Activated T-helper 1 cell treated with anti-CD3 and anti-CD28 coated beads, Interleukin-12 subunit alpha, Interleukin-12 subunit beta, Interleukin-2, Interleukin-4 antibody, amounts not matched to agents 30 ng/mL and 10 ng/mL and 1 ng/mL, durations not matched to agents 14 hours and 24 hours and 36 hours (primary cell): ENCODE measurements around the gene TNS4. TPM values are rescaled to one million over a fixed set of nuclear protein-coding genes. Genes with fewer than 3 reads are reported as not detected.

Experiments
- DNase-seq: peaks from one replicate; pipeline ENCODE4 v3.0.0; 2021; ENCODE audit warnings: low spot score
- H3K27ac Mint-ChIP-seq: one replicate; pipeline ENCODE4 v1.8.0; 2021; ENCODE audit warnings: mild to moderate bottlenecking, mixed read lengths
- H3K27me3 Mint-ChIP-seq: one replicate; pipeline ENCODE4 v1.8.0; 2022; ENCODE audit warnings: mild to moderate bottlenecking, moderate library complexity, mixed read lengths; ENCODE audit not compliant: insufficient read depth
- H3K36me3 Mint-ChIP-seq: one replicate; pipeline ENCODE4 v1.8.0; 2021; ENCODE audit warnings: low read depth, mixed read lengths
- H3K4me1 Mint-ChIP-seq: one replicate; pipeline ENCODE4 v1.8.0; 2021; ENCODE audit warnings: low read depth, mixed read lengths
- H3K4me3 Mint-ChIP-seq: one replicate; pipeline ENCODE4 v1.8.0; 2021; ENCODE audit warnings: mild to moderate bottlenecking, moderate library complexity, mixed read lengths
- H3K9me3 Mint-ChIP-seq: one replicate; pipeline ENCODE4 v1.8.0; 2021; ENCODE audit warnings: mixed read lengths
- intact Hi-C: fragments of 100-400 bp; cut with micrococcal nuclease; formaldehyde crosslinking; loops from one replicate; pipeline ENCODE4 v1.15.1; 2024
- total RNA-seq: library from RNA; stranded (reverse); gene quantifications from 2 replicates; pipeline ENCODE4 v1.2.3, GENCODE V29; 2022

TNS4 gene
- total RNA-seq, 1 donor from 2014 or later, result 14.5 TPM

- H3K4me1 Mint-ChIP-seq, result peaks cover 22% of the 10 kb centered on the region
- no peak overlapping the region for H3K4me3 Mint-ChIP-seq
- H3K27ac Mint-ChIP-seq, result no peak overlapping the region
- H3K9me3 Mint-ChIP-seq, result no peaks in the 10 kb centered on the region
- intact Hi-C loops, result no loop called here
- no peak for DNase-seq
- H3K36me3 Mint-ChIP-seq, result peaks cover 5% of the 10 kb centered on the region
- H3K27me3 Mint-ChIP-seq, result no peaks in the 10 kb centered on the region
Observed at GRCh38 chr17:40509626-40510327, 8.4 kb upstream of the TNS4 start.

- Mint-ChIP-seq H3K27ac (no peak overlapping the region), H3K9me3 (no peaks in the 10 kb centered on the region), H3K4me1 (peaks cover 15% of the 10 kb centered on the region), H3K4me3 (no peak overlapping the region), H3K36me3 (peaks cover 5% of the 10 kb centered on the region), H3K27me3 (no peaks in the 10 kb centered on the region)
- no peak for DNase-seq
- intact Hi-C loops, result no loop called here
Observed at GRCh38 chr17:40506786-40507185, 5.4 kb upstream of the TNS4 start.

GRCh38 chr17:40503154-40503553, 1.7 kb upstream of the TNS4 start:
- intact Hi-C loops, result no loop called here
- H3K9me3 Mint-ChIP-seq, result no peaks in the 10 kb centered on the region

GRCh38 chr17:40502716-40503115, 1.3 kb upstream of the TNS4 start:
- no peaks in the 10 kb centered on the region for H3K27me3 Mint-ChIP-seq
- peaks cover 18% of the 10 kb centered on the region for H3K4me1 Mint-ChIP-seq
- no peak for DNase-seq
- H3K4me3 Mint-ChIP-seq, result no peak overlapping the region
- intact Hi-C loops, result no loop called here
- peaks cover 5% of the 10 kb centered on the region for H3K36me3 Mint-ChIP-seq
- no peaks in the 10 kb centered on the region for H3K9me3 Mint-ChIP-seq
- H3K27ac Mint-ChIP-seq, result no peak overlapping the region

More at GRCh38 chr17:40503154-40503553, 1.7 kb upstream of the TNS4 start:
- Mint-ChIP-seq H3K27me3 (no peaks in the 10 kb centered on the region), H3K4me3 (no peak overlapping the region), H3K36me3 (peaks cover 5% of the 10 kb centered on the region), H3K27ac (no peak overlapping the region), H3K4me1 (peaks cover 15% of the 10 kb centered on the region)
- no peak for DNase-seq

GRCh38 chr17:40500709-40501108, 714 bp downstream of the TNS4 start:
- Mint-ChIP-seq H3K4me1 (peaks cover 19% of the 10 kb centered on the region), H3K36me3 (peaks cover 4% of the 10 kb centered on the region), H3K9me3 (no peaks in the 10 kb centered on the region), H3K4me3 (no peak overlapping the region), H3K27ac (no peak overlapping the region), H3K27me3 (no peaks in the 10 kb centered on the region)
- DNase-seq, result no peak
- intact Hi-C loops, result no loop called here

- intact Hi-C loops, result no loop called here
Observed at GRCh38 chr17:40500190-40500589, 1.2 kb downstream of the TNS4 start.

GRCh38 chr17:40499551-40500189, 1.8 kb downstream of the TNS4 start:
- H3K4me1 Mint-ChIP-seq, result peaks cover 22% of the 10 kb centered on the region
- no peak overlapping the region for H3K4me3 Mint-ChIP-seq
- no peak for DNase-seq
- no peaks in the 10 kb centered on the region for H3K27me3 Mint-ChIP-seq
- H3K36me3 Mint-ChIP-seq, result peaks cover 4% of the 10 kb centered on the region
- no peak overlapping the region for H3K27ac Mint-ChIP-seq
- no peaks in the 10 kb centered on the region for H3K9me3 Mint-ChIP-seq
- intact Hi-C loops, result no loop called here

More at GRCh38 chr17:40500190-40500589, 1.2 kb downstream of the TNS4 start:
- Mint-ChIP-seq H3K36me3 (peaks cover 2% of the 10 kb centered on the region), H3K4me1 (peaks cover 20% of the 10 kb centered on the region), H3K27me3 (no peaks in the 10 kb centered on the region), H3K27ac (no peak overlapping the region), H3K9me3 (no peaks in the 10 kb centered on the region), H3K4me3 (no peak overlapping the region)
- no peak for DNase-seq

- H3K27ac Mint-ChIP-seq, result no peak overlapping the region
- H3K27me3 Mint-ChIP-seq, result no peaks in the 10 kb centered on the region
- intact Hi-C loops, result no loop called here
- peaks cover 22% of the 10 kb centered on the region for H3K4me1 Mint-ChIP-seq
- DNase-seq, result no peak
- H3K9me3 Mint-ChIP-seq, result no peaks in the 10 kb centered on the region
- H3K4me3 Mint-ChIP-seq, result no peak overlapping the region
- peaks cover 4% of the 10 kb centered on the region for H3K36me3 Mint-ChIP-seq
Observed at GRCh38 chr17:40498281-40499084, 2.9 kb downstream of the TNS4 start.

GRCh38 chr17:40497695-40498094, 3.7 kb downstream of the TNS4 start:
- H3K36me3 Mint-ChIP-seq, result peaks cover 4% of the 10 kb centered on the region

GRCh38 chr17:40496634-40497420, 4.6 kb downstream of the TNS4 start:
- H3K36me3 Mint-ChIP-seq, result peaks cover 4% of the 10 kb centered on the region
- peaks cover 20% of the 10 kb centered on the region for H3K4me1 Mint-ChIP-seq
- no peak overlapping the region for H3K27ac Mint-ChIP-seq
- no peaks in the 10 kb centered on the region for H3K27me3 Mint-ChIP-seq
- H3K9me3 Mint-ChIP-seq, result no peaks in the 10 kb centered on the region
- H3K4me3 Mint-ChIP-seq, result no peak overlapping the region
- no peak for DNase-seq
- intact Hi-C loops, result no loop called here

More at GRCh38 chr17:40497695-40498094, 3.7 kb downstream of the TNS4 start:
- H3K27ac Mint-ChIP-seq, result no peak overlapping the region
- intact Hi-C loops, result no loop called here
- peaks cover 21% of the 10 kb centered on the region for H3K4me1 Mint-ChIP-seq
- no peak overlapping the region for H3K4me3 Mint-ChIP-seq
- no peak for DNase-seq
- H3K9me3 Mint-ChIP-seq, result no peaks in the 10 kb centered on the region
- no peaks in the 10 kb centered on the region for H3K27me3 Mint-ChIP-seq

GRCh38 chr17:40496170-40496569, 5.3 kb downstream of the TNS4 start:
- Mint-ChIP-seq H3K4me3 (no peak overlapping the region), H3K9me3 (no peaks in the 10 kb centered on the region), H3K27me3 (no peaks in the 10 kb centered on the region), H3K4me1 (peaks cover 26% of the 10 kb centered on the region), H3K27ac (no peak overlapping the region), H3K36me3 (peaks cover 4% of the 10 kb centered on the region)
- no peak for DNase-seq
- intact Hi-C loops, result no loop called here

GRCh38 chr17:40495140-40495539, 6.3 kb downstream of the TNS4 start:
- no peaks in the 10 kb centered on the region for H3K9me3 Mint-ChIP-seq
- H3K27me3 Mint-ChIP-seq, result no peaks in the 10 kb centered on the region
- no peak for DNase-seq
- peaks cover 37% of the 10 kb centered on the region for H3K4me1 Mint-ChIP-seq
- peaks cover 4% of the 10 kb centered on the region for H3K36me3 Mint-ChIP-seq
- intact Hi-C loops, result no loop called here
- no peak overlapping the region for H3K4me3 Mint-ChIP-seq
- H3K27ac Mint-ChIP-seq, result no peak overlapping the region
